HUDEP-2 (cell line): Measurements from ENCODE around the gene SEC61A1.

Experiments used
- DNase-seq, 76 experiments: peaks; one replicate each; lab custom pipeline; 2025; ENCODE audit not compliant: unreplicated experiment in 76 of 76; lab: John Stamatoyannopoulos, UW

The SEC61A1 gene

DNA sequence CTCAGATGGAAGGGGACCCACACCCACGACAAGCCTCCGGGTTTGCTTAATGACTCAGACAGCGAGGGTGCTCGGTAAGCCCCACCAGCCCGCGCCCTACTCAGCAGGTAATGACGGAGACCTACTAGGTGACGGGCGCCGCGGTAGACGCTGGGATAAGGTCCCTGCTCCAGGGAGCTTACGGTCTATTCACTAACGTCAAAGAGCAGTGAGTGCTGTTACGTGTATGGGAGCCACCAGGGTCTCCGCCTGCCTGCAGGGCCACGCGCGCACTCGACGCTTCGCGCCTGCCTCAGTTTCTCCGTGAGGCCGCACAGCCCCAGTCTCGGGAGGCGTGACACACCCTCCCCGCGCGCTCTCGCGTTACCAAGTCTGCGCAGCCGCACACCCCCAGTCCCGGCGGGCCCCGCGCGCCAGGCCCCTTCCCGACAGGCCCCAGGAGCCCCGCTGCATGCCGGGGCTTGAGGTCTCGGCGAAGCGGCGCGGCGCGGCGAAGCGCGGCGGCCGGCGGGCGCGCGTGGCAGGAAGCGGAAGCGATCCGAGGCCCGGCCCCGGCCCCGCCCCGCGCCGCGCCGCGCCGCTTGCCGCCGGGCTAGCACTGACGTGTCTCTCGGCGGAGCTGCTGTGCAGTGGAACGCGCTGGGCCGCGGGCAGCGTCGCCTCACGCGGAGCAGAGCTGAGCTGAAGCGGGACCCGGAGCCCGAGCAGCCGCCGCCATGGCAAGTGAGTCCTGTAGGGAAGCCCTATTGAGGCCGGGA is at the start of gene SEC61A1:
SEC61A1 (plus strand) TSS at position 601 of the 758 bp plus-strand sequence; CDS start at position 717, 116 bp downstream.
- DNase-seq, result peak in 74 of 76 experiments; percentile 17 to 96 (median 86)

DNA sequence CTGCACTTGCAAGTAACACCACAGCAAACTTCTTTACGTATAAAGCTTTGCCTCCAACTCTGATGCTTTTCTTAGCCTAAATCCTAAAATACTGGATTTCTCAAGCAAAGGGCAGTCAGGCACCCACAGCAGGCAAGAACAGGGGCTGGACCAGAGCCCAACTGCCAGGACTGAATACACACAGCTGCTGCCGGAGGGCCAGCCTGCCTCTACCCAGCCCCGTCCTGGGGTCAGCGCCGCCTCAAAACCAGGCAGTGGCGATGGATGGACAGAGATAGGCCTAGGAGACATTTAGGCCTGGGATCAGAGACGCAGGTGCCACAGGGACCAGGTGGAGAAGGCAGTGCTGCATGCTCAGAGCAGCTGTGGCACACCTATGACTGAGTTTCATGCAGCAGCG is 47.6 kb upstream of the SEC61A1 start:
- no peak for DNase-seq

DNA sequence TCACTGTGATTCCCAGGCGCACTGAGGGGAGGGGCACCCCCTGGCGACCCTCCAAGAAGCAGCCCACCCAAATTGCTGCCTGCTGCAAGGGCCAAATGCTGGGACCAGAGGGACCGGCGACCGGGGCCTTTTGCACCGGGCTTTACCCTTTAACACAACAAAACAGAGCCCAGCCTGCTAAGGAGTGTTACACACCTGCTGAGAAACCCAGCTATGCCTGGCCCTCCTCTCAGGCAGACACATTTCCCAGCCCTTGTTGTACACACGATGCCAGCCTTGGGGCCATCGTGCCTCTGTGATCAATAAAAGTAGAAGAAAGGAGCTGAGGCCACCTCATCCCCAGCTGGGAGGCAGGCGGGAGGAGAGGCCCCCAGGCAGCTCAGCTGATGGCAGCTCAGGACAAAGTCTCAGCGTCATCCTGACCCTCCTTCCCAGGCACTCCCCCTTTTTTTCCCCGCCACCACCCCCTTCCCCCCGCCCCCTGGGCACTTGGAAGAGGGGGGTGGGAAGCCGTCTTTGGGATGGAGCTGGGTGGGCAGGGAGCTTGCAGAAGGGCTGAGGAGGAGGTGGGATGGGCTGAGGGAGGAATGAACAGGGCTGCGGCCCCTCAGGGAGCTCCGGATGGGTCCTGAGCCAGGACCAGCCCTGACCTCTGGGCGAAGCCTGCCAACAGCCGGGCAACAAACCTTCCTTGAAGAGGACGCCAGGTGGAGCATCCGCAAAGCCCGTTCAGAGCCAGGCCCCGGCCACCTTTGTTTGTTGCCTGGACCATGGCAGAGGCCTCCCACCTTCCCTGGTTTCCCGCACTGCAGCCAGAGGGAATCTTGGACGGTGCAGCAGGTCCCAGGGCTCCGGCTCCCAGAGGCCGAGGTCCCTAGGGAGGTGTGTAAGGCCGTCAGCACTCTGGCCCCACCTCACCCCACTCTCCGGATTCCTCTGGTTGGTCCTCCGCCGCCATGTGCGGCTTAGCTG is 45.9 kb upstream of the SEC61A1 start:
- DNase-seq, result no peak

DNA sequence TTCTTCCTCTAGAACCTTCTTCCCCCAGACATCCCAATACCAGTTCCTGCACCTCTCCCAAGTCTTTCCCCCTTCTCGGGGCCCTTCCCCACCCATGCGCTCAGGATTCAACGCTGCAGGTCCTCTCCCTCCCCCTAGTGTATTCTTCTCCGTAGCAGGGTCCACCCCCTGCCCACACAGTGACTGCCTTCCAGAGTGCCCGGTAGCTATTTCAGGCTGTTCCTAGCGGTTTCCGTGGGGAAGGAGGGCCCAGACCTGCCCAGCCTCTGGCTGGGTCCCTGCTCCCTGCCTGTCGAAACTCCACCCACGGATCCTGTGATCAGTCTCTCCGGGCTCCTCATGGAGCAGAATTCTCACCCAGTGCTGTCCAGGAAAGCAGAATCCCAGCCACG is 45.2 kb upstream of the SEC61A1 start:
- no peak for DNase-seq

DNA sequence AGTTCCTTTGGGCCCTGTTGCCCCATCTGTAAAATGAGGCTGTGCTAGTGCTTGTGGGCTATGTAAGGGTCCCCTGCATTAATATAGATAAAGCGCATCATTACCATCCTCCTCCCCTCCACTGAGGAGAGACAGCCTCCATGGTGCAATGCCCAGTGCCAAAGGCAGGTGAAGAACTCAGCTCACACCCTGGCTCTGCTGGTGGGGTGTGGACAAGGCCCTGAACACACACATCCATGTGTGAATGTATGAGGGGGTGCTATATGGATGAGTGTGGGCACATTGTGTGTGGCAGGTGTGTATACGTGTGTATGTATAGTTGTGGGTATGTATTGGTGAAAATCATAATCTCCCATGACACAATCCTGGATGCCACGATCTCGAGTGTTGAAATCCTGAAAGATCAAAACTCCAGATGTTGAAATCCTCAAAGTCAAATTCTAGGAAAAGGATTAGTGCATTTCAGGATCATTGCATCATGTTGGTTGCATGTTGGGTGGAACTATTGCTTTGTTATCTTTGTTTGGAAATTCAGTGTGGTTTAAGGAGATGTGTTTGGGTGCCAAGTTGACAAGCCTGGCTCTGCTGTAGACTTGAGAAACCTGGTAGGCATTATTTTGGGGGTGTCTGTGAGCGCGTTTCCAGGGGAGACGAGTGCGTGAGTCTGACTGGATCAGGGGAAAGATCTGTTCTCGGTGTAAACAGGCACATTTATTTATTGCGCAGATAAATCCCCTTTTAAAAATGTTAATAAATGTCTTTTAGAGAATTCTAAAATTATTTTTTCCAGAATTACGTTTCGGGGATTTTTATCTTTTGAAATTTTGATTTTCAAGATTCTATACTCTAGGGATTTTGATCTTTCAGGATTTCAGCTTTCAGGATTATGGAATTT is 42.0 kb upstream of the SEC61A1 start:
- DNase-seq, result no peak

DNA sequence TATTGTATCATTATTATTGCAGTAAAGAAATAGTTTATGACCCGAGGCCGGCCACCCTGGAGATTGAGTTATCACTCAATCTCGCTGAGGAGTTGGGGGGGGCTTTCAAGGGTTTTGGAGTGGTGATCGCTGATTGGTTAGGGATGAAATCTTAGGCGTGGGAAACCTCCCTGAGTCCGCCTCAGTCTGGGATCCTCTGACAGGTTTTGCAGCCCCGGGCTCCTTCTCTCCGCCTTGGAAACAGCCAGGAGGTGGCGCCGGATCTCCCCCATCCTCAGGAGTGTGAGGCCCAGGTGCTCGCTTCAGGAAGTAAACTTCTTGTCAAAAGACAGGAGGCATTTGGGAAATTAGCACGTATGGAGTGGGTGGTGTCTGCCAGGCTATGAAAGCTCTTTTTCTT is 41.1 kb upstream of the SEC61A1 start:
- DNase-seq, result peak in 5 of 76 experiments; percentile 7 to 19 (median 8)

DNA sequence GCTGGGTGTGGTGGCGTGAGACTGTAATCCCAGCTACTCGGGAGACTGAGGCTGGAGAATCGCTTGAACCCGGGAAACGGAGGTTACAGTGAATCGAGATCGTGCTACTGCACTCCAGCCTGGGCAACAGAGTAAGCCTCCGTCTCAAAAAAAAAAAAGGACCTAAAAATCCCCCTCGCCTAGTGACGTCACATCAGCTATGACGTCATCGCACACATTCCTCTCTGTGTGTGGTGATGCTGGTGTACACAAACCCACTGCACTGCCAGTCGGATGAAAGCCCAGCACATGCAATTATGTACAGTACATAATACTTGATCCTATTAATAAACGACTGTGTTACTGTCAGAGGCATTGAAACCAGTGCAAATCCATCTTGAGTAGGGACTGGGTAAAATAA is 40.2 kb upstream of the SEC61A1 start:
- DNase-seq, result no peak

DNA sequence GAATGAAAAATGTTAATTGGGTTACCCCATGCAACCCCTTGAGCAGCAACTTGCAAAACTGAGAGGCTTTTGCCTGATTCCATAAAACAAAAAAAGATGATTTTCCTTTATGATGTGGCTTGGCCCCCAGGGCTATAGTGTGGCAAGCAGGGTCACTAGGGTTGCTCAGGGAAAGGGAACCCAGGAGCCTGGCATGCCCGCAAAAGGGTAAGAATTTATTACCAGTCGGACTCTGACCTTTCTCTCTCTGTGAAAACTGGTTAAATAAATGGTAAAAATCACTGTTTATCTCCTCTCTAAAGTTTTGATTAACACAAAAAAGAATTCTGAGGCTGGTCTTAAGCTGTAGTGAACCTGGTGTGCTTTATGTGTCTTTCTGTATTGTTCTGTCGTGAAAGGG is 37.7 kb upstream of the SEC61A1 start:
- DNase-seq, result no peak

DNA sequence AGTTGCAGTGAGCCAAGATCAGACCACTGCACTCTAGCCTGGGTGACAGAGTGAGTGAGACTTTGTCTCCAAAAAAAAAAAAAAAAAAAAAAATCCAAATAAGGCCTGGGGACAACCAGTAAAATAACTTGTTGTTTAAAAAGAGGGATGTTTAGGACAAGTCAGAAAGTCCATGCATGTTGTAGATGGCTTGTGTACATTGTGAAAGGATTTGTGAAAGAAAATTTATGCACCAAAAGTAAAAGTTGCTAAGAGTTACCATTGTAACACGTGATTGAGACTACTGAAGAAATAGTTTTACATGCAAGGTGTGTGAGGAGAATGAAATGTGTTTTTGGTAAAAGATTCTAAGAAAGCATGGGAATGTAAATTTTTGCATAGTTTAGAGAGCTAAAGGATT is 35.7 kb upstream of the SEC61A1 start:
- DNase-seq, result no peak

DNA sequence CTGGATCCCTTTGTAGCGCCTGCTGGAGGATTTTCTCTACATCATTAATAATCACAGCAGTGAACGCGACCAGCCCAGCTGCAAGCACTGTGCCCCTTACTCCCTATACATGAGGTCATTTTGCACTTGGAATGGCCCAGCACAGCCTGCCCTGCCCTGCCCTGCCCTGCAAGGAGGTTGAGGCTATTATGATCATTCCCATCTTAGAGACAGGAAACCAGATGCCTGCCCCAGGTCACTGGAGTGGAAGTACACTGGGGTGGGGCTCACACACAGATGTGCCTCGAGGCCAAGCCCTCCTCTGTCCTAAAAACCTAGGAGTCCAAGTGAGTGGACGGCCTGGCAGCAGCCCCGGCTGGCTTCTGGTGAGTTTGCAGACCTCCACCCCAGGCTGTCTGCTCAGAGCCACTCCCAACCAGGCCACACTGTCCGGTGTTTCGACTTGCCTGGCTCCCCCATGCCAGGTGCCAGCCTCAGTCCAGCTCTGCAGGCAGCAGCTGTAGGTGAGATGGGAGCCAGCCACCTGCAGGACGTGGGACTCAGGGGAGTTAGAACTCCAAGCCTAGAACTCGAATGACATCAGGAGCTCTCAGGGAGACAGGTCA is 30.4 kb upstream of the SEC61A1 start:
- no peak for DNase-seq

DNA sequence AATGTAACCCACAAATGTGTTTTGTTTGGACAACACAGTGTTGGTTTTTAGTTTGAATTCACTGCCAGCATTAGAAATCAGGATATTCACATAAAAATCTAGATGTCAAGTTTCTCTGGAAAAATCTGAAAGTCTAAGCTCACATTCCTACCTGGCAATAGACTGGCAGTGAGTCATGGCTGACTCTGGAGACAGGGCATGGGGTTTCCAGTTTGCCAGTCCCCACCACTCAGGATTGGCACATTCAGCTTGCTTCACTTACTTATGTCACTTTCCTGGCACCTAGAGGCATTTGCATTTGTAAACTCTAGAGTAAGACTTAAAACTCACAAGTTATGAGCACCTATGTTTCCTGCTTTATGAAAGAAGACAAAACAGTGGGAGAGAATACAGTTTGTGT is 19.1 kb upstream of the SEC61A1 start:
- no peak for DNase-seq

DNA sequence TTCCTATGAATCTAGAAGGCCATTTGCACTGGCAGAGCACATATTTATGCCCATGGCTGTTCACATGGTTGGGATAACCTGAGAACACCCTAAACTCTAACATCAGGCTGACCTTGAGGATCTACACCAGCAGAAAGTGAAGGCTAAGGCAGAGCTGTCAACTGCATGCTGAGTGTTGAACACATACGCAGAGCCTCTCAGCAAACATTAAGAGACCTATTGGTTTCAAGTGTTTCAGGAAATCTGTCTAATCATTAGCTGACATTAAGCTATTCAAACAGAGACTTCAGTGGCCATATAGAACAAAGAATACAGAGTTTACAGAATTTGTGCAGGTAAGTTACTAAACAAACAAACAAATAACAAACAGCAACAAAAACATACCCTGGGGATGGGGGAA is 16.1 kb upstream of the SEC61A1 start:
- no peak for DNase-seq

DNA sequence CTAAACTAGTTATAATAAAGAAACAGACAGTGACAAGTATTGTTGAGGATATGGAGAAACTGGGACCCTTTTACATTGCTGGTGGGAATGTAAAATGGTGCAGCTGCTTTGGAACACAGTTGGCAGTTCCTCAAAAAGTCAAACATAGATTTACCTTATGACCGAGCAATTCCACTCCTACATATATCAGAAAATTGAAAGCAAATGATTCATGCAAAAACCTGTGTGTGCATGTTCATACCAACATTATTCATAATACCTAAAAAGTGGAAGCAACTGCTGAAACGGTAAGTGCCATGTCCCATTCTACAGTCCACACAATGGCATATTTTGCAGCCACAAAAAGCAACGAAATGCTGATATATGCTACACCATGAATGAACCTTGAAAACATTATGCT is 12.2 kb upstream of the SEC61A1 start:
- DNase-seq, result no peak

DNA sequence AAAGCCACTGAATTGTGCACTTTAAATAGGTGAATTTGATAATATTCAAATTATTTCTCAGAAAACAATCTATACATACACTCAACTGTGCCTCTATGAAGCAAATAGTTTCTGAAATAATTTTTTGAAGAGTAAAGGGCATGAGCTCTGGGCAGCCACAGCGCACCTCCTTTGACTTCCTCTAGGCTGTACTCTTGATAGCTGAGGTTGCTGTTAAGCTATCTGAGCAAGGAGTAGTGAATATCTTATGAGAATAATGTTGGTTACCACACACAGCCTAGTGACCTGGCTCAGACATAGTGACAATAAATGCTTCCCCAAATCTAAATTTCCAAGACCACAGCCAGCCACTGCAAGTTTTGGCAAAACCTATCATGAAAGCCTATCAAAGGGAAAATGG is 11.6 kb upstream of the SEC61A1 start:
- DNase-seq, result no peak

DNA sequence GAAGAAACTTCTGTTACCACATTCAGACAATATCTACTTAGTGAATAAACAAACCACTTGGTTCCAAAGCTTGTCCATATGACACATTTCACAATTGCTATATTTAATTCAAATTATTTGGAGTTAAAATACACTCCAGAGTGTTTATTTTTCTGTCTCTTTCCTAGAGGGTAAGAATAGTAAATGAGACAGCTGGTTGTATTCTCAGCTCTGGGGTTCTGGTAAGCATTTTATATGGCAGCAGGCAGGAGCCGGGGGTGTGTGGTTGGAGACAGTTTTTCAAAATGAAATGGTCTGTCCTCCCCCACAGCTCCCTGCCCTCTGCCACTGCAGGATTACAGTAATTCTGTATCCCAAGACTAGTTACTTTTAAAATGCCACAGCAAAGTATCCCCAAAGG is 10.9 kb upstream of the SEC61A1 start:
- DNase-seq, result no peak

DNA sequence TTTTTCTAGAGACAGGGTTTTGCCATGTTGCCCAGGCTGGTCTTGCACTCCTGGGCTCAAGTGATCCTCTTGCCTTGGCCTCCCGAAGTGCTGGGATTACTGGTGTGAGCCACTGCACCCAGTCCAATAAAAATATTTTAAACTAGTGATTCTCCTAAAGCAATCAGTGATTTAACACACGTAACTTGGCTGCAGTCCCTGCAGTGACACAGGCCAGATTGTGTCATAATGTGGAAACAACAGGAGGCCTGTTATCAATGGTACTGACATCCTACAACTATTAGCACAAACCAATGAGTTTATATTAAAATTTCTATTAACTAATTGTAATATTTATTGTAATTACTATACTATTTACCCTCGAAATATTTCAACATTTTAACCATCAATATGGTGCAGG is 1.6 kb upstream of the SEC61A1 start:
- DNase-seq, result no peak

DNA sequence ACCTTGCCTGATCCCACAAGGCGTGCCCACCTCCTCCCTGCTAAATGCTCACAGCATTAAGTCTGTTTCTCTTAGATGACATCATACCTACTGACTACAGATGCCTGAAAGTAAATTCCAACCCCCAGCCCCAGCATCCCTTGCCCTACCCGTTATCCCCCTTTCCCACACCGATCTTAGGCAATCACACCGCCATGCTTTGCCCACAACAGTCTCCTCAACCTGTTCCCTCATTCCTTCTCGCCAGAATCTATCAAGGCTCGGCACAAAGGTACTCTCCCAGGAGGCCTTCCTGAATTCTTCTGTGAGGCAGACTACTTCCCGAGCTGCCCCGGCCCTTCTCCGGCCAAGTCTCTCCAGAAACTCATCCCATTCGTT is 789 bp upstream of the SEC61A1 start:
- no peak for DNase-seq

DNA sequence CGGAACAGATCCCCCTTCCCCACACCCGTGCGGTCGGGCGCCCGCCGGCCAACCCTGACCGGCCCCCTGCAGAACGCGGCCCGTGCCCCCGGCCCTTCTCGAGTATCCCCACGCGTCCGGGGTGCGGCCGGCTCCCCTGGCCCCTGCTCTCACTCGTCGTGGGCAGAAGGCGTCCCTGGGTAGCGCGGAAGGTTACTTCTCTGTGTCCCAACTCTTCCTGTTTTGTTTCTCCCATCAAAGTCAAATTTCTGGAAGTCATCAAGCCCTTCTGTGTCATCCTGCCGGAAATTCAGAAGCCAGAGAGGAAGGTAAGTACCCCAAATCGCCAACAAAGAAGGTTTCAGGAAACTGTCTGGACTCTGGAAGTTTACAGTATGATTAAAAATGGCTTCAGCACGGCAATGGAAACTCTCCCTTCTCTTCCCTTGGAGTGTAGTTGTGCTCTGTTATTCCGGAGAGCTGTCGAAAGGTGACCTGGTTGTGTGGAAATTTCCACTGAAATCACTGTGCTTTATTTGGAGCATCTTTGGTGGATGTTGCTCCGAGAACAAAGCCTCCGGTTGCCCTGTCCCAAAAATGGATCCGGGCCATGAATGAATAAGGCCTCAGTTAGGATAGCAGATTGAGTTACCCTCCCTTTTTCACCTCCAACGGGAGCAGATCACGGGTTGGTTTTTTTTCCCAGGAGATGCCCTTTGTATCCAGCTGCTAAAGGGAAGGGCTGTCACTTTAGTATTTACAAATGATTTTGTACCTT is 536 bp downstream of the SEC61A1 start:
- DNase-seq, result no peak

DNA sequence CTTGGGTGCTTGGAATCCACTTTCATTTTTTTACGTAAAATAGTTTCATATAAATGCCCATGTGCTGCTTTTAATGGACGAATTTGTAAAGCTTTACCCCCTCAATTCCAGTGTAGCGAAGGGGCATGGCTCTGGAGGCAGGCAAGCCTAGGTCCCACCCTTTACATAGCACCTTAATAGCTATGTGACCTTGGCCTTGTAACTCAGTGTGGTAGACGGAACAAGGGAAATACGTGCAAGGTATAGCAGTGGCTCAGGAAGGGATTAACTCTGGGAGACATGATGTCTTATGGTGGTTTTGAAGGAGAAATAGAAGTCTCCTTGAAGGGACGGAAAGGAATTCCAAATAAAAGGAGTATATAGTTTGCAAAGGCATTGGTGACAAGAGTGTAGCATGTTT is 1.4 kb downstream of the SEC61A1 start:
- DNase-seq, result no peak

DNA sequence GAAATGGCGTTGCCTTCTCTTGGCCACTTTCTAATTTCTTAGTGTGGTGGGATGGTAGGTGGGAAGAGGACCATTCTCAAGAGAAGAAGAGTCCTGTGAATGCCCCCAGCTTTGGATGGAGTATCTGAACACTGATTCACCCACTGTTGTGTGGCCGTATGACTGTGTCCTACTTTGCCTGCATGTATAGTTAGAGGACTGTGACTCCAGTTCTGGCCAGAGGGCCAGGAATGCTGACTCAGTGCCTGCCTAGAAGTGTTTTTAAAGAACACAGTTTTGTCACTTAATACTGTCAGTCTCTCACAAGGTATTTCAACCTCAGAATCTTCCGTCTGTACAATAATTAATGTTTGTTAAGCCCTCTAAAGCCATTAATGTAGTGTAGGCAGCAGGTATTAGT is 2.1 kb downstream of the SEC61A1 start:
- DNase-seq, result peak in 1 of 76 experiments; percentile 7
